Activated CD4-positive, alpha-beta T cell treated with anti-CD3 and anti-CD28 coated beads for 24 hours (primary cell): Measurements from ENCODE around the gene ACKR2.
A peak's percentile ranks its signal among the peaks of the same experiment; 100 is the strongest.

ENCODE experiments used
- DNase-seq, 2 donors: peaks; one replicate each; pipeline ENCODE4 v3.0.0-alpha.2; 2020; ENCODE audit warnings: low read depth in 2 of 2

The ACKR2 gene, protein sequence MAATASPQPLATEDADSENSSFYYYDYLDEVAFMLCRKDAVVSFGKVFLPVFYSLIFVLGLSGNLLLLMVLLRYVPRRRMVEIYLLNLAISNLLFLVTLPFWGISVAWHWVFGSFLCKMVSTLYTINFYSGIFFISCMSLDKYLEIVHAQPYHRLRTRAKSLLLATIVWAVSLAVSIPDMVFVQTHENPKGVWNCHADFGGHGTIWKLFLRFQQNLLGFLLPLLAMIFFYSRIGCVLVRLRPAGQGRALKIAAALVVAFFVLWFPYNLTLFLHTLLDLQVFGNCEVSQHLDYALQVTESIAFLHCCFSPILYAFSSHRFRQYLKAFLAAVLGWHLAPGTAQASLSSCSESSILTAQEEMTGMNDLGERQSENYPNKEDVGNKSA

DNA sequence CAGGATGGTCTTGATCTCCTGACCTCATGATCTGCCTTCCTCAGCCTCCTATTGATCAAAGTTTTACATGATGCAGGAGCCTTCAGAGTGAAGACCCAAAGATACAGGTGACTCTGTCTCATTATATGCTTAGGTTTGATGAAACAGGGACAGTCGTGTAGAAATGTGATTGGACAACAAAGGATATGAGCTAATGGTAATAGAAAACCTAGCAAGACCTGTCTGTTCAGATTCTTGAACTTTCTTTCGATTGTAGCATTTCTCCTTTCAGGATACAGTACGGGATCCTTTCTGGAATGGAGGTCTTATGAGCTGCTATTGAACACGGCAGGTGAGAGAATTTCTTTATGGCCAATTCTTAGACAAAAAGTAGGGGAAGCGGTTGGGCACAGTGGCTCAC lies at the start of gene ACKR2:
ACKR2 (plus strand) TSS at position 244 of the 400 bp plus-strand sequence. CDS start 55,058 bp downstream, outside the sequence.
- no peak for DNase-seq

DNA sequence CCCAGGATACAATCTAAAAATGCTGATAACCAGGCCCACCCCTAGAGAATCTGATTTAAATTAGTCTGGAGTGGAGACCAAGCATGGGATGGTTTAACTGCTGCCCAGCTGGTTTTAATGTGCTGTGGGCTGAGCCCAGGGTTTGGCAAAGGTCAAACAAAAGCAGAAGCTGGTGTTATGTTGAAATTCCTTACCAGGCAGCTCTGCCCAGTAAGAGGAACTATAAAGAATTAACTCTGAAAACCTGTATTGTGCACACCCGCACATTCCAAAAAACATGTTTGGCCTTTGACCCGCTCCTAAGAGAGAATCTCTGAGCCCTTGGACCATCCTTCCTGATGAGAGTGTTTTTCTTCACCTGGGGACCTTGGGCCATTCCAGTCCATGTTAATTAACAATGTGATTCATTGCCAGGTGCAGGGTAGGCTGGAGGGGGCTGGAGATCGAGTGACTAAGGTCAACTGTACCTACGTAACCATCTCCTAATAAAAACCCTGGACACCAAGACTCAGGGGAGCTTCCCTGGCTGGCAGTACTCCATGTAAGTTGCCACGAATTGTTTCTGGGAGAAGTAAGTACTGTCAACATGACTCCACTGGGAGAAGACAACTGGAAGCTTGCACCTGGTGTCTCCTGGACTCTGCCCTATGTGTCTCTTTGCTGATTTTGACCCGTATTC lies 47.1 kb upstream of the ACKR2 start:
- no peak for DNase-seq

DNA sequence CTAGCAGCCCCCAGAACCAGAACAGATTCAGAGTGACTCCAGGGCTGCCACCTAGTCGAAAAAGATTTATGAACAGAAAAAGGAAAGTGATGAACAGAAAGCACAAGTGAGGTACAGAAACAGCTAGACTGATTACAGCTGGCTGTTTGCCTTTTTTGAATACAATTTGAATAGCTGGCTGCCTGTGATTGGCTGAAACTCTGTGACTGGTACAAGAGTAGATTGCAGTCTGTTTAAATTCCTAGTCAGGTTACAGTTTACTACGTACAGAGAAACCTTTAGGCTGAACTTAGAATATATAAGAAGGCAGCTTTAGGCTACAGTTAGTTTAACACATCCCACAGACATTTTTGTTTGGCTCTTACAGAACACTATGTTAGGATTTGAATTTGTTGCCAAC lies 46.2 kb upstream of the ACKR2 start:
- no peak for DNase-seq

DNA sequence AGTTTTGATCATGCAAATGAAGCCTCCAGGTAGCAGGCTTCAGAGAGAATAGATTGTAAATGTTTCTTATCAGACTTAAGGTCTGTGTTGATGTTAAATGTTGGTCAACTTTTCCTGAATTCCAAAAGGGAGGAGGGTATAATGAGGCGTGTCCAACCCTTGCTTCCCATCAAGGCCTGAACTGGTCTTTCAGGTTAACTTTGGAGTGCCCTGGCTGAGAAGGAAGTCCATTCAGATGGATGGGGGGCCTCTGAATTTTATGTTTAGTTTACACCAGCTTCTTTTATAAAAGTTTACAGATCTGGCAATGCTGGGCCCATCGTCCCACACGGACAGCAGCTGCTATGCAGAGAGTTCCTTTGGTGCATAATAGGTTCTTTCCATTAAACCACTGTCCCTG lies 45.1 kb upstream of the ACKR2 start:
- DNase-seq: no peak

DNA sequence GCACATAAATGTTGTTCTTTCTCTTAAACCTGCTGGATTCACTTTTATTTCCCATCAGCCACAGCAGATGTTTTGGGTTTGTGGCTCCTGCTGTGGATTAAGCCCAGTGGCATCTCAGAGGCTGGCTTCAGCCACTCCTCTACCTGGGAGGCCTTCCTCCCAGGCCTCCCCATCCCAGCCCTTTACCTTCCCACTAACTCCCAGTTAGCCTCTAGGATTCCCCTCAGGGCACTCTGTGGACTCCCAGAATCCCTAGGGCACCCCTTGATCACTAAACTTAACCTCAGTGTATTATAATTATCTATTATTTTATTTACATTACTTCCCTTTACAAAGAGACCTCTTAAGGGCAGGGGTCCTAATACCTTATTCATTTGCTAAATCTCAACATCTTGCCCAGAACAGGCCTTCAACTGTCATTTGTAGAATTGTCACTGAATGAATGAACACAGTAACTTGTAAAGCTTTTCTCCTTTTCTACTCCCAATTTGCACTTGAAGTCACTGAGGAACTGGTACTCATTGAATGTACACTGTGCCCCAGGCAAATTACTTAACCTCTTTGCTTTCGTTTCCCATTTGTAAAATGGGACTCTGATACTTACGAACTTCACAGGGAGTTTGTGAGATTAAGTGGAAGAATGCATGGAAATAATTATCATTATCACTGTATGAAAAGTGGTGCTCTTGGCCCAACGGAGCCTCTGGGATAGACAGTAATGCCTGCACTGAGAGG lies 44.5 kb upstream of the ACKR2 start:
- DNase-seq: no peak

DNA sequence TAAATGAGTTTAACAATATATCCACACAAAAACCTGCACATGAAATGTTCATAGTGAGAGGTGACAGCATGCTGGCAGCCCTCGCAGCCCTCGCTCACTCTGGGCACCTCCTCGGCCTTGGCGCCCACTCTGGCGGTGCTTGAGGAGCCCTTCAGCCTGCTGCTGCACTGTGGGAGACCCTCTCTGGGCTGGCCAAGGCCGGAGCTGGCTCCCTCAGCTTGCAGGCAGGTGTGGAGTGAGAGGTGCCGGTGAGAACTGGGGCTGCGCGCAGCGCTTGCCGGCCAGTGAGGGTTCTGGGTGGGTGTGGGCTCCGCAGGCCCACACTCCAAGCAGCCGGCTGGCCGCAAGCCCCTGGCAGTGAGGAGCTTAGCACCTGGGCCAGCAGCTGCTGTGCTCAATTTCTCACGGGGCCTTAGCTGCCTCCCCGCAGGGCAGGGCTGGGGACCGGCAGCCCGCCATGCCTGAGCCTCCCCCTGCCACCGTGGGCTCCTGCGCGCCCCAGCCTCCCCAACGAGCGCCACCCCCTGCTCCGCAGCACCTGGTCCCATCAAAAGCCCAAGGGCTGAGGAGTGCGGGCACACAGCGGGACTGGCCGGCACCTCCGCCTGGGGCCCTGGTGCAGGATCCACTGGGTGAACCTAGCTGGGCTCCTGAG lies 39.6 kb upstream of the ACKR2 start:
- DNase-seq: no peak

GRCh38 chr3:42771271-42771670 lies 38.0 kb upstream of the ACKR2 start:
- DNase-seq: no peak

DNA sequence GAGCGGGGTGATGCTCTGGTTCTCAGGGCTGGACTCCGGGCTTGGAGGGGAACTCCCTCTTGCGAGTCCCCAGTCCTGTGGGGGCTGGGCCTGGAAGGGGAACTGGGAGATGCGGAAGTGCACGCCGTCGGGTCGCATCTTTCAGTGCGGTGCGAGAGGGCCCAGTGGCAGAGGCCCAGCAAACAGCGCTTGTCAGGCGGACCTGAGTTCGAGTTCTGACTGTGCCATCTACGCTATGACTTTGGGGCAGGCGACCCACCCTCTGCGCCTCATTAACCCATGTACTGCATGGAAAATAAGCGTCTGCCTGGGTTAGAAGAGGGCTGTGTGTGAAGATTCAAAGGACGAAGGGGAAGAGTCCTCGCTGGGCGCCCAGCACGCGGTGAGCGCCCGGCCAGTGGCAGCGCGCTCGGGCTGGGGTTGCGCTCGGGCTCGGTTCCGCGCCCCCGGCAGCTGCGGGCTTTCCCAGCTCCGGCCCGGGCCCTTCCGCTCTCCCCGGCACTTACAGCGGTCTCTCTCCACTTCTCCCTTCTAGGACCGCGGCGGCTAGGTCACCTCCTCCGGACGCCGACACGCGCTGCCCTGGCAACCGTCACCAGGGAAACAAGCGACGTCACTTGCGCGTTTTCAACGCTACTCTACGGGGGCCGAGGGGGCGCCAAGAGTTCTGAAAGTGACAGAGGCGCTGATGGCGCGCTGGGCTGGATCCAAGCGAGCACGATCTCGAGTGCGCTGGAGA lies 36.4 kb upstream of the ACKR2 start, which contains the start of gene CCDC13:
CCDC13 (minus strand) TSS at position 584 of the 739 bp plus-strand sequence. CDS start 14,908 bp downstream, outside the sequence.
- DNase-seq: peak; percentile 72 to 91

- DNase-seq: no peak
Observed at GRCh38 chr3:42773409-42773751, 35.9 kb upstream of the ACKR2 start.

GRCh38 chr3:42778644-42779043 lies 30.6 kb upstream of the ACKR2 start:
- no peak for DNase-seq

DNA sequence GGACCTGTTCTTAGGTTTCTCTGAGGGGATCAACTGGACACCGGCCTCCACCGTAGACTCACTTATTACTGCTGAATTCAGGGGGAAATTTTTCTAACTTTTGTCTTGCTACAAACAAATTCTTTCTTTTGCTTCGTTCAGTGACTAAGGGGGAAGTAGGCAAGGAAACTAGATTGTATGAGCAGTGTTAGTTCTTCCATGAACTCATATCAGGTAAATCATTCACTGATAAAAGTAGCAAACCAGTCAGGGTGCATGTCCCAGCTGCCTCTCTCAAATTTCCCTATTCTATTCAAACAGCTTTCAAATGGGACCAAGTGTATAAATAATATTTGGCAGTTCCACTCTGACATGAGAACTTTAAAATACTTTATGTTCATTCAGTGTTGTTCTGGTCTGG lies 28.8 kb upstream of the ACKR2 start:
- DNase-seq: no peak

- peak in 1 of 2 donors; percentile 57 for DNase-seq
Observed at GRCh38 chr3:42780892-42781700, 28.1 kb upstream of the ACKR2 start.

- no peak for DNase-seq
Observed at GRCh38 chr3:42786212-42786611, 23.0 kb upstream of the ACKR2 start.

GRCh38 chr3:42786631-42787030 lies 22.6 kb upstream of the ACKR2 start:
- no peak for DNase-seq

DNA sequence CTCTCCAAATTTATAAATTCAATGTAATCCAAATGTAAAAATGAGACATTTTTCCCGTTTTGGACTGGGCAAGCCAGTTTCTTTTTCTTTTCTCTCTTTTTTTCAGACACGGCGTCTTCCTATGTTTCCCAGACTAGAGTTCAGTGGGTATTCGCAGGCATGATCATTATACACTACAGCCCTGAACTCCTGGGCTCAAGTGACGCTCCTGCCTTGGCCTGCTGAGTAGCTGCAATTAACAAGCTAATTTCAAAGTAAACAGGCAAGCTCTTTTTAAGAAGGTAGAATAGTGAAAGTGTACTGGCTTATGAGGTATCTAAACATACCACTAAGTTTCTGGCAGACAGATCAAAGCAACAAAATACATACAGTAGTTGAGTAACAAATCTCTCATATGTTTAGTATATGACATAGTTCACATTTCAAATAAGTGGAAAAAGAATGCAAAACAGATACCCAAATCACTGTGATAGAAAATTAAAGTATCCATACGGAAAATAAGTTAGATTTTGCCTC lies 18.5 kb upstream of the ACKR2 start:
- no peak for DNase-seq

DNA sequence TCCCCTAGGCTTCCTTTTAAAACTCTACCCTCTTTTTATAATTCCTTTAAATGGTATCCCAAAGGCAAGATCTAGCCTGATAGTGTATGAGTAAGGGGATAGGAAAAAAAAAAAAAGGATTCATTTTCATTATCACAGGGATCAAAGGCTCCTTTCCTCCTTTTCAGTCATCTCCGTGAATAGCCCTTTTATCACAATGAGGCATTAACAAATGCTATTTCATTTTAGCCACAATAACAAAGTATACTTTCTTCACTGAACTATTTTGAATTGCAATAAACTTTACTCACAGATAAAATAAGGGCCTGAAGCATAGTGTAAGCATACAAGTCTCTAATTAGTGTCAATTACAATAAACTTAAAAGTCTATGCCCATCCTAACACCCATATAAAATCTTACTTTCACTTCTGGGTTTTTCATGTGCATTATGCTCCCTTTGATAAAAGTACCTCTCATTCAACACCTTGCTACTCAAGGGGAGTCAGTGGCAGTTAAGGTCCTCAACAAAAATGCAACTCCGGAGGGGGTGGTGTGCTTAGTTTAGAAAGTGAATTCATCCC lies 13.5 kb upstream of the ACKR2 start:
- no peak for DNase-seq

- no peak for DNase-seq
Observed at GRCh38 chr3:42796332-42796885, 12.8 kb upstream of the ACKR2 start.

GRCh38 chr3:42799376-42799775 lies 9.9 kb upstream of the ACKR2 start:
- no peak for DNase-seq

GRCh38 chr3:42800251-42800650 lies 9.0 kb upstream of the ACKR2 start:
- DNase-seq: no peak
